ENCODE measurements around the gene YWHAB. TPM values are rescaled to one million over a fixed set of nuclear protein-coding genes. Genes with fewer than 3 reads are reported as not detected.

Gene YWHAB
- total and polyA plus RNA-seq, 10 of the 15 experiments (the other 5 are each of a cell fraction or from before 2014, with no cell fraction given), result 63.5 to 323 (median 144) TPM

DNA sequence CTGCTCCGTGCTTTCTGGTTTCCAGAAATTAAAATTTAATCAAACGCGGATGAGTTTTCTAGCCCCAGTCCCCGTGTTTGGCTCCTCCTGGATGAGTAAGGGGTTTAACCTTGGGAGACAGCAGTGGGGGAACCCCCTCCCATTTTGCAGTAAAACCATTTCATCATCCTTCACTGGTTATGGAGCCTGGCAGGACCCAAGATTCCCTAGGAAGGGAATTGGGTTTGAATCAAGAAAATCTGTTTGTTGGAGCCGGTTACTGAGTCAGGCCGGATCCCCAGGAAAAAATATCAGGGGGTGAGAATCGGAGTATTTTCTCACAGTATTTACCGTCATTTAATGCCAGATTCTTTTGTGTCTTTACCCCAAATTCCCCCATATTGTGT lies 754 bp downstream of the YWHAB start:
- Histone ChIP-seq H3K27me3 (replicated peaks in 1 of 2; ENCODE audit: control insufficient read depth in 2 of 2, insufficient read depth in 2 of 2, low read length in 1 of 2) (no peaks in the 10 kb centered on the region), H3K27ac (ENCODE audit: control insufficient read depth, insufficient read depth) (peak overlapping the region; percentile 92), H3K4me3 (peak overlapping the region; percentile 97), H3K4me2 (ENCODE audit: control insufficient read depth, insufficient read depth) (peak overlapping the region; percentile 95), H3K36me3 (ENCODE audit: control insufficient read depth in 2 of 2, insufficient read depth in 2 of 2, low read length in 1 of 2) (peaks cover 0 to 14% of the 10 kb centered on the region in 2 experiments; a peak in 2 of 4 replicates), H4K20me1 (ENCODE audit: control insufficient read depth, insufficient read depth) (peaks cover 10% of the 10 kb centered on the region), H3K4me1 (ENCODE audit: control insufficient read depth, insufficient read depth, low read length) (peaks cover 17% of the 10 kb centered on the region), H3K79me2 (ENCODE audit: control insufficient read depth, insufficient read depth, low read length) (peaks cover 60% of the 10 kb centered on the region), H3K9me3 (replicated peaks; ENCODE audit: control insufficient read depth, insufficient read depth, low read length) (no peaks in the 10 kb centered on the region), H3K9ac (ENCODE audit: control insufficient read depth, insufficient read depth, low read length) (peak overlapping the region; percentile 97), H2AFZ (ENCODE audit: control insufficient read depth, low read depth, low read length) (no peak overlapping the region)
- in situ Hi-C loops (cut with MboI), result no loop called here
- FAIRE-seq (no peak), DNase-seq (ENCODE audit: low read depth, low spot score) (no peak), ATAC-seq (no peak)
- under 1% methylated on average over 8 of the region's 8 CpGs for WGBS (ENCODE audit: insufficient coverage, insufficient replicate concordance, low lambda C conversion rate, missing lambda C conversion rate)
- no TSS peak for BruUV-seq (replicated peaks)
- SMC1A ChIA-PET (ENCODE audit: uncharacterized antibody, unreplicated experiment), result no interaction called here
- TF ChIP-seq IKZF2 (IDR thresholded peaks at IDR 0.05) (no peak), HDAC2 (IDR thresholded peaks at IDR 0.05) (no peak), NFIC (IDR thresholded peaks at IDR 0.05; ENCODE audit: low read depth, low read length) (no peak)
- TF ChIP-seq, protein P1, sequence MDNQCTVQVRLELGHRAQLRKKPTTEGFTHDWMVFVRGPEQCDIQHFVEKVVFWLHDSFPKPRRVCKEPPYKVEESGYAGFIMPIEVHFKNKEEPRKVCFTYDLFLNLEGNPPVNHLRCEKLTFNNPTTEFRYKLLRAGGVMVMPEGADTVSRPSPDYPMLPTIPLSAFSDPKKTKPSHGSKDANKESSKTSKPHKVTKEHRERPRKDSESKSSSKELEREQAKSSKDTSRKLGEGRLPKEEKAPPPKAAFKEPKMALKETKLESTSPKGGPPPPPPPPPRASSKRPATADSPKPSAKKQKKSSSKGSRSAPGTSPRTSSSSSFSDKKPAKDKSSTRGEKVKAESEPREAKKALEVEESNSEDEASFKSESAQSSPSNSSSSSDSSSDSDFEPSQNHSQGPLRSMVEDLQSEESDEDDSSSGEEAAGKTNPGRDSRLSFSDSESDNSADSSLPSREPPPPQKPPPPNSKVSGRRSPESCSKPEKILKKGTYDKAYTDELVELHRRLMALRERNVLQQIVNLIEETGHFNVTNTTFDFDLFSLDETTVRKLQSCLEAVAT (IDR thresholded peaks at IDR 0.05), result no peak
- TF ChIP-seq, protein P2, sequence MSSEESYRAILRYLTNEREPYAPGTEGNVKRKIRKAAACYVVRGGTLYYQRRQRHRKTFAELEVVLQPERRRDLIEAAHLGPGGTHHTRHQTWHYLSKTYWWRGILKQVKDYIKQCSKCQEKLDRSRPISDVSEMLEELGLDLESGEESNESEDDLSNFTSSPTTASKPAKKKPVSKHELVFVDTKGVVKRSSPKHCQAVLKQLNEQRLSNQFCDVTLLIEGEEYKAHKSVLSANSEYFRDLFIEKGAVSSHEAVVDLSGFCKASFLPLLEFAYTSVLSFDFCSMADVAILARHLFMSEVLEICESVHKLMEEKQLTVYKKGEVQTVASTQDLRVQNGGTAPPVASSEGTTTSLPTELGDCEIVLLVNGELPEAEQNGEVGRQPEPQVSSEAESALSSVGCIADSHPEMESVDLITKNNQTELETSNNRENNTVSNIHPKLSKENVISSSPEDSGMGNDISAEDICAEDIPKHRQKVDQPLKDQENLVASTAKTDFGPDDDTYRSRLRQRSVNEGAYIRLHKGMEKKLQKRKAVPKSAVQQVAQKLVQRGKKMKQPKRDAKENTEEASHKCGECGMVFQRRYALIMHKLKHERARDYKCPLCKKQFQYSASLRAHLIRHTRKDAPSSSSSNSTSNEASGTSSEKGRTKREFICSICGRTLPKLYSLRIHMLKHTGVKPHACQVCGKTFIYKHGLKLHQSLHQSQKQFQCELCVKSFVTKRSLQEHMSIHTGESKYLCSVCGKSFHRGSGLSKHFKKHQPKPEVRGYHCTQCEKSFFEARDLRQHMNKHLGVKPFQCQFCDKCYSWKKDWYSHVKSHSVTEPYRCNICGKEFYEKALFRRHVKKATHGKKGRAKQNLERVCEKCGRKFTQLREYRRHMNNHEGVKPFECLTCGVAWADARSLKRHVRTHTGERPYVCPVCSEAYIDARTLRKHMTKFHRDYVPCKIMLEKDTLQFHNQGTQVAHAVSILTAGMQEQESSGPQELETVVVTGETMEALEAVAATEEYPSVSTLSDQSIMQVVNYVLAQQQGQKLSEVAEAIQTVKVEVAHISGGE (CRISPR knock-in tag; IDR thresholded peaks at IDR 0.05), result no peak
- TF ChIP-seq, protein P3, sequence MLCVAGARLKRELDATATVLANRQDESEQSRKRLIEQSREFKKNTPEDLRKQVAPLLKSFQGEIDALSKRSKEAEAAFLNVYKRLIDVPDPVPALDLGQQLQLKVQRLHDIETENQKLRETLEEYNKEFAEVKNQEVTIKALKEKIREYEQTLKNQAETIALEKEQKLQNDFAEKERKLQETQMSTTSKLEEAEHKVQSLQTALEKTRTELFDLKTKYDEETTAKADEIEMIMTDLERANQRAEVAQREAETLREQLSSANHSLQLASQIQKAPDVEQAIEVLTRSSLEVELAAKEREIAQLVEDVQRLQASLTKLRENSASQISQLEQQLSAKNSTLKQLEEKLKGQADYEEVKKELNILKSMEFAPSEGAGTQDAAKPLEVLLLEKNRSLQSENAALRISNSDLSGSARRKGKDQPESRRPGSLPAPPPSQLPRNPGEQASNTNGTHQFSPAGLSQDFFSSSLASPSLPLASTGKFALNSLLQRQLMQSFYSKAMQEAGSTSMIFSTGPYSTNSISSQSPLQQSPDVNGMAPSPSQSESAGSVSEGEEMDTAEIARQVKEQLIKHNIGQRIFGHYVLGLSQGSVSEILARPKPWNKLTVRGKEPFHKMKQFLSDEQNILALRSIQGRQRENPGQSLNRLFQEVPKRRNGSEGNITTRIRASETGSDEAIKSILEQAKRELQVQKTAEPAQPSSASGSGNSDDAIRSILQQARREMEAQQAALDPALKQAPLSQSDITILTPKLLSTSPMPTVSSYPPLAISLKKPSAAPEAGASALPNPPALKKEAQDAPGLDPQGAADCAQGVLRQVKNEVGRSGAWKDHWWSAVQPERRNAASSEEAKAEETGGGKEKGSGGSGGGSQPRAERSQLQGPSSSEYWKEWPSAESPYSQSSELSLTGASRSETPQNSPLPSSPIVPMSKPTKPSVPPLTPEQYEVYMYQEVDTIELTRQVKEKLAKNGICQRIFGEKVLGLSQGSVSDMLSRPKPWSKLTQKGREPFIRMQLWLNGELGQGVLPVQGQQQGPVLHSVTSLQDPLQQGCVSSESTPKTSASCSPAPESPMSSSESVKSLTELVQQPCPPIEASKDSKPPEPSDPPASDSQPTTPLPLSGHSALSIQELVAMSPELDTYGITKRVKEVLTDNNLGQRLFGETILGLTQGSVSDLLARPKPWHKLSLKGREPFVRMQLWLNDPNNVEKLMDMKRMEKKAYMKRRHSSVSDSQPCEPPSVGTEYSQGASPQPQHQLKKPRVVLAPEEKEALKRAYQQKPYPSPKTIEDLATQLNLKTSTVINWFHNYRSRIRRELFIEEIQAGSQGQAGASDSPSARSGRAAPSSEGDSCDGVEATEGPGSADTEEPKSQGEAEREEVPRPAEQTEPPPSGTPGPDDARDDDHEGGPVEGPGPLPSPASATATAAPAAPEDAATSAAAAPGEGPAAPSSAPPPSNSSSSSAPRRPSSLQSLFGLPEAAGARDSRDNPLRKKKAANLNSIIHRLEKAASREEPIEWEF (IDR thresholded peaks at IDR 0.05; ENCODE audit: insufficient replicate concordance, low read depth, low read length), result no peak
- intact Hi-C loops (cut with micrococcal nuclease; ENCODE audit: unreplicated experiment), result no loop called here
- POLR2A ChIA-PET, result no interaction called here
- RAD21 ChIA-PET (ENCODE audit: unreplicated experiment), result no interaction called here
- CTCF ChIA-PET, result no interaction called here
